Colonic mucosa (tissue), 2 donors: ENCODE measurements around the gene ZNF354B. TPM values are rescaled to one million over a fixed set of nuclear protein-coding genes. Genes with fewer than 3 reads are reported as not detected.

Experiments
- total RNA-seq, 2 donors: library from RNA; stranded (reverse); fragmentation: NEBNext Ultra II Directional in 1 of 2; extraction: Animal tissue kit (Norgen Biotek cat#: 25700) in 1 of 2; gene quantifications; one replicate each; pipeline ENCODE4 v1.2.1, GENCODE V29; 2021
- donor health status: DM: no; HTN: no; CAD: no.
- donor health status: DM: no; HTN: no; CAD: no.

Gene ZNF354B
- total RNA-seq, 2 donors from 2014 or later, result 7.5 to 9.3 TPM

Other genes with a start within 250 kb of the ZNF354B start
- gene CLK4, start 232.9 kb upstream of the ZNF354B start, total RNA-seq, result 10 to 100 TPM; 13.8 to 15.0 TPM
- 1 to 10 TPM; 6.2 to 7.4 TPM for gene ZNF354A, start 129.3 kb upstream of the ZNF354B start, total RNA-seq
- gene ZFP2, start 36.0 kb downstream of the ZNF354B start, total RNA-seq, result 1 to 10 TPM in 1 of 2 donors, under 1 TPM in 1; 0.89 to 1.0 TPM
- gene ZNF454, start 81.2 kb downstream of the ZNF354B start, total RNA-seq, result 1 to 10 TPM; 1.4 TPM
- not detected for gene GRM6, start 135.4 kb downstream of the ZNF354B start, total RNA-seq
- gene ZNF879, start 163.9 kb downstream of the ZNF354B start, total RNA-seq, result 1 to 10 TPM; 1.8 to 2.7 TPM
- gene ZNF354C, start 200.4 kb downstream of the ZNF354B start, total RNA-seq, result 1 to 10 TPM; 1.7 to 1.9 TPM